B cell (primary cell): ENCODE data around the gene HDAC10. TPM values are rescaled to one million over a fixed set of nuclear protein-coding genes. Genes with fewer than 3 reads are reported as not detected.

ENCODE experiments used
- ATAC-seq: fragments of 200-7000 bp; cut with Tn5 transposase; one replicate; pipeline ENCODE4 v1.10.0; 2021; ENCODE audit warnings: low read depth, mild to moderate bottlenecking, moderate number of reproducible peaks, moderate library complexity
- CTCF ChIA-PET: fragments of 350-600 bp; sonication (Branson Sonifier 250); formaldehyde crosslinking; loops from one replicate; lab custom pipeline; 2021; ENCODE audit warnings: antibody characterized with exemption, inconsistent platforms; lab: Charles Lee
- POLR2A ChIA-PET: fragments of 350-600 bp; sonication (Branson Sonifier 250); formaldehyde crosslinking; loops from one replicate; lab custom pipeline; 2021; ENCODE audit warnings: antibody characterized with exemption; lab: Charles Lee
- DNase-seq: peaks from one replicate; pipeline ENCODE4 v3.0.0; 2013
- H2AFZ ChIP-seq: 2 replicates; pipeline ENCODE4 v1.6.1; 2012; ENCODE audit warnings: mild to moderate bottlenecking, low read depth, low read length; ENCODE audit not compliant: insufficient read depth, poor library complexity, severe bottlenecking
- H3K27ac ChIP-seq, 2 donors: 1 replicate in 1 of 2; 2 replicates in 1 of 2; pipeline ENCODE4 v1.5.1; 2012 to 2013; ENCODE audit warnings: low read length in 2 of 2, mild to moderate bottlenecking in 2 of 2, moderate library complexity in 1 of 2
- H3K27me3 ChIP-seq, 4 experiments: fragments of 200-600 bp in 1 of 4; sonication (generic) in 1 of 4; replicated peaks in 1 of 4; 1 replicate in 2 of 4; 2 replicates in 2 of 4; pipeline versions ENCODE4 v1.6.1 to v1.7.0; 2013 to 2016; ENCODE audit warnings: low read length in 3 of 4, mild to moderate bottlenecking in 2 of 4, mixed read lengths in 1 of 4, moderate library complexity in 1 of 4; ENCODE audit not compliant: insufficient read depth in 4 of 4, control insufficient read depth in 3 of 4; ENCODE audit errors: control extremely low read depth in 1 of 4
- H3K36me3 ChIP-seq, 2 experiments: replicated peaks in 1 of 2; 1 replicate in 1 of 2; 2 replicates in 1 of 2; pipeline versions ENCODE4 v1.6.1 to v1.7.1; 2013; ENCODE audit warnings: low read length in 1 of 2; ENCODE audit not compliant: insufficient read depth in 2 of 2, control insufficient read depth in 1 of 2; ENCODE audit errors: control extremely low read depth in 1 of 2, extremely low read depth in 1 of 2
- H3K4me1 ChIP-seq, 2 donors: fragments of 200-600 bp in 1 of 2; sonication (generic) in 1 of 2; 1 replicate in 1 of 2; 2 replicates in 1 of 2; pipeline versions ENCODE4 v1.5.1 to v1.6.1; 2013 to 2017; ENCODE audit warnings: low read length in 2 of 2; ENCODE audit not compliant: control insufficient read depth in 2 of 2, insufficient read depth in 2 of 2
- H3K4me2 ChIP-seq: replicated peaks from 2 replicates; pipeline ENCODE3; 2012; ENCODE audit warnings: mild to moderate bottlenecking, low read depth, low read length; ENCODE audit not compliant: poor library complexity, severe bottlenecking
- H3K4me3 ChIP-seq, 5 experiments: fragments of 200-600 bp in 1 of 5; sonication (generic) in 1 of 5; 1 replicate in 3 of 5; 2 replicates in 2 of 5; pipeline versions ENCODE4 v1.5.1 to v1.7.0; 2011 to 2016; ENCODE audit warnings: low read length in 4 of 5, mild to moderate bottlenecking in 4 of 5, low read depth in 2 of 5, control low read depth in 1 of 5, moderate library complexity in 1 of 5; ENCODE audit not compliant: insufficient read depth in 1 of 5; ENCODE audit errors: control extremely low read depth in 1 of 5, extremely low read depth in 1 of 5
- H3K79me2 ChIP-seq: fragments of 200-600 bp; sonication (generic); one replicate; pipeline ENCODE4 v1.6.0; 2016; ENCODE audit warnings: low read length; ENCODE audit not compliant: control insufficient read depth, insufficient read depth
- H3K9ac ChIP-seq: fragments of 200-600 bp; sonication (generic); 2 replicates; pipeline ENCODE4 v1.6.1; 2017; ENCODE audit warnings: mild to moderate bottlenecking, low read length, moderate library complexity
- H3K9me3 ChIP-seq, 3 donors: one replicate each; pipeline versions ENCODE4 v1.6.1 to v1.7.1; 2013; ENCODE audit warnings: low read length in 2 of 3; ENCODE audit not compliant: control insufficient read depth in 2 of 3, insufficient read depth in 1 of 3; ENCODE audit errors: control extremely low read depth in 1 of 3
- H4K20me1 ChIP-seq: 2 replicates; pipeline ENCODE4 v1.6.0; 2012; ENCODE audit warnings: mild to moderate bottlenecking, low read length; ENCODE audit not compliant: insufficient read depth, control insufficient read depth, poor library complexity, severe bottlenecking
- H3K27ac Mint-ChIP-seq: one replicate; pipeline ENCODE4 v1.8.0; 2021; ENCODE audit warnings: mixed read lengths
- H3K27me3 Mint-ChIP-seq: one replicate; pipeline ENCODE4 v1.8.0; 2021; ENCODE audit warnings: mixed read lengths
- H3K4me1 Mint-ChIP-seq: one replicate; pipeline ENCODE4 v1.8.0; 2021; ENCODE audit warnings: mixed read lengths
- H3K4me3 Mint-ChIP-seq: one replicate; pipeline ENCODE4 v1.8.0; 2021; ENCODE audit warnings: mixed read lengths
- H3K9me3 Mint-ChIP-seq: one replicate; pipeline ENCODE4 v1.8.0; 2022; ENCODE audit warnings: mixed read lengths; ENCODE audit not compliant: insufficient read depth
- EZH2 ChIP-seq: IDR thresholded peaks from 2 replicates; pipeline ENCODE4 v1.6.1; 2012; ENCODE audit warnings: borderline replicate concordance, low read depth, mild to moderate bottlenecking, moderate library complexity, low read length; ENCODE audit not compliant: insufficient read depth, poor library complexity, severe bottlenecking
- WGBS: methylation state at CpG from one replicate; pipeline ENCODE4 v1.1.5; 2013; ENCODE audit warnings: missing lambda C conversion rate; ENCODE audit not compliant: insufficient coverage; 5-methylcytosine and 5-hydroxymethylcytosine counted together
- intact Hi-C: fragments of 100-400 bp; cut with micrococcal nuclease; formaldehyde crosslinking; loops from one replicate; pipeline ENCODE4 v1.10.0; 2022
- polyA plus RNA-seq: library from polyadenylated mRNA; depleted of rRNA; stranded (reverse); fragments of >200 nt; gene quantifications from 2 replicates; pipeline ENCODE4 v1.2.3, GENCODE V29; 2012
- total RNA-seq, 2 donors: library from RNA; stranded (reverse); fragments of 120-200 nt in 1 of 2; gene quantifications; 1 replicate in 1 of 2; 2 replicates in 1 of 2; pipeline versions ENCODE4 v1.2.3 to v1.2.4, GENCODE V29; 2013 to 2022
- TF ChIP-seq, protein P1 (sequence below): fragments of 200-600 bp; IDR thresholded peaks from one replicate; pipeline ENCODE4 v1.8.0; 2022; ENCODE audit warnings: antibody characterized with exemption, mild to moderate bottlenecking

The HDAC10 gene
- total and polyA plus RNA-seq, 2 donors (not counting 1 experiment from before 2014, with no cell fraction given), result 136 to 187 TPM

DNA sequence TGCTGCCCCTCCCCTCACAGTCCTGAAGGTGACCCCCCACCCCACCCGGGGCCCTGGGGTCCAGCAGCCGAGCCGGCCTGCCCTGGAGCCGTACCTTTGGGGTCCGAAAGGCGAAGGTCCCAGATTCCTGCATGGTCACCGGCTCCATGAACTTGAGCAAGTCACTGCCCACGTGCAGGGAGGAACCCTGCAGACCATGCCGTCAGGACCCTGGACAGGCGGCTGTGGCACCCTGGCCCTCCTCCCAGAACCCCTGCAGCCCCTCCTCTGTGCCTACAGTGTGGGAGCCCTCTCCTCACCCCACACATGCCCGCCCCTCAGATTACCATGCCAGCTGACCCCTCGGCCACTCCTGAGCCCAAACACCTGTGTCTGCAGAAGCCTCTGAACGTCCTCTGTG, 33.4 kb upstream of the HDAC10 start:
- CTCF ChIA-PET, result no interaction called here
- no peak overlapping the region for H3K4me2 ChIP-seq
- H3K79me2 ChIP-seq, result no peaks in the 10 kb centered on the region
- H3K4me1 ChIP-seq, result no peaks in the 10 kb centered on the region
- H3K36me3 ChIP-seq, result no peaks in the 10 kb centered on the region
- no peak overlapping the region for H3K4me3 ChIP-seq
- 95% methylated on average over 13 of the region's 13 CpGs for WGBS
- H3K4me3 Mint-ChIP-seq, result no peak overlapping the region
- H2AFZ ChIP-seq, result no peak overlapping the region
- no peaks in the 10 kb centered on the region for H3K27me3 ChIP-seq
- H3K9me3 ChIP-seq, result peaks cover 0 to 4% (median 0%) of the 10 kb centered on the region in 3 donors
- H3K9me3 Mint-ChIP-seq, result no peaks in the 10 kb centered on the region
- H3K27ac Mint-ChIP-seq, result no peak overlapping the region
- POLR2A ChIA-PET, result no interaction called here
- H3K4me1 Mint-ChIP-seq, result no peaks in the 10 kb centered on the region
- TF ChIP-seq, protein P1, sequence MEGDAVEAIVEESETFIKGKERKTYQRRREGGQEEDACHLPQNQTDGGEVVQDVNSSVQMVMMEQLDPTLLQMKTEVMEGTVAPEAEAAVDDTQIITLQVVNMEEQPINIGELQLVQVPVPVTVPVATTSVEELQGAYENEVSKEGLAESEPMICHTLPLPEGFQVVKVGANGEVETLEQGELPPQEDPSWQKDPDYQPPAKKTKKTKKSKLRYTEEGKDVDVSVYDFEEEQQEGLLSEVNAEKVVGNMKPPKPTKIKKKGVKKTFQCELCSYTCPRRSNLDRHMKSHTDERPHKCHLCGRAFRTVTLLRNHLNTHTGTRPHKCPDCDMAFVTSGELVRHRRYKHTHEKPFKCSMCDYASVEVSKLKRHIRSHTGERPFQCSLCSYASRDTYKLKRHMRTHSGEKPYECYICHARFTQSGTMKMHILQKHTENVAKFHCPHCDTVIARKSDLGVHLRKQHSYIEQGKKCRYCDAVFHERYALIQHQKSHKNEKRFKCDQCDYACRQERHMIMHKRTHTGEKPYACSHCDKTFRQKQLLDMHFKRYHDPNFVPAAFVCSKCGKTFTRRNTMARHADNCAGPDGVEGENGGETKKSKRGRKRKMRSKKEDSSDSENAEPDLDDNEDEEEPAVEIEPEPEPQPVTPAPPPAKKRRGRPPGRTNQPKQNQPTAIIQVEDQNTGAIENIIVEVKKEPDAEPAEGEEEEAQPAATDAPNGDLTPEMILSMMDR, result no peak
- no peak for TF ChIP-seq EZH2
- no peak overlapping the region for H3K9ac ChIP-seq
- no peak overlapping the region for H3K27ac ChIP-seq
- no peaks in the 10 kb centered on the region for H4K20me1 ChIP-seq
- DNase-seq (no peak), ATAC-seq (no peak)
- no peaks in the 10 kb centered on the region for H3K27me3 Mint-ChIP-seq
- intact Hi-C loops, result no loop called here

DNA sequence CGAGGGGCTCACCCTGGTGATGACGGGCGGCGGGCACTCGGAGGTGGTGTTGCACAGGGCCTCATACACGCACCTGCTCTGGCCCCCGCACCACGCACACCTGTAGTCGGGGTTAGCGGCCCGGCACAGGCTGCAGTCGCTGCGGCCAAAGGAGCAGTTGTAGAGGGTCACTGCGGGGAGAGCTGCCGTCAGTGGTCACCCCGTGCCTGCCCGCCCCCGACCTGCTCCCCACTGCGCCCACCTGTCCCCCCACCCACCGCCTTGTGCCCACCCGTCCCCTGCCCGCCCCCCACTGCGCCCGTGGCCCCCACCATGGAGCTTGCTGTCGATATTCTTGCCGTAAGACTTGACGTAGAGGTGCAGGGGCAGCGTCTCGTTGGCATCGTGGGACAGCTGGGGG, 32.8 kb upstream of the HDAC10 start:
- Mint-ChIP-seq H3K4me3 (no peak overlapping the region), H3K27ac (no peak overlapping the region), H3K27me3 (no peaks in the 10 kb centered on the region), H3K4me1 (no peaks in the 10 kb centered on the region), H3K9me3 (no peaks in the 10 kb centered on the region)
- DNase-seq, result no peak
- no peak for TF ChIP-seq EZH2
- TF ChIP-seq, protein P1, result no peak
- Histone ChIP-seq H3K79me2 (no peaks in the 10 kb centered on the region), H3K36me3 (no peaks in the 10 kb centered on the region), H3K9me3 (peaks cover 0 to 4% (median 0%) of the 10 kb centered on the region in 3 donors), H3K27ac (no peak overlapping the region), H3K4me2 (no peak overlapping the region), H3K9ac (no peak overlapping the region), H3K4me3 (no peak overlapping the region), H3K4me1 (no peaks in the 10 kb centered on the region), H3K27me3 (no peaks in the 10 kb centered on the region), H4K20me1 (no peaks in the 10 kb centered on the region), H2AFZ (no peak overlapping the region)
- ChIA-PET CTCF (no interaction called here), POLR2A (no interaction called here)
- intact Hi-C loops, result no loop called here
- WGBS, result 96% methylated on average over 25 of the region's 30 CpGs
- no peak for ATAC-seq
